Right forelimb (tissue), 1 donor: ENCODE data around the gene PRCD.
"Not testable (repeated sequence)": the region's sequence is repeated elsewhere in the genome, so short reads cannot be mapped to it uniquely, and the experiment has no call there.

Experiments
- DNase-seq: peaks from one replicate; pipeline ENCODE4 v3.0.0-alpha.2; 2018

The PRCD gene

GRCh38 chr17:76506408-76507345 is 33.2 kb upstream of the PRCD start:
- peak; percentile 93 for DNase-seq

GRCh38 chr17:76508472-76509063 is 31.3 kb upstream of the PRCD start:
- not testable (repeated sequence) for DNase-seq

GRCh38 chr17:76510831-76511244 is 29.0 kb upstream of the PRCD start:
- DNase-seq, result no peak

GRCh38 chr17:76511668-76512365 is 28.0 kb upstream of the PRCD start:
- DNase-seq, result no peak

GRCh38 chr17:76512366-76513305 is 27.2 kb upstream of the PRCD start:
- DNase-seq, result no peak

GRCh38 chr17:76513306-76513692 is 26.5 kb upstream of the PRCD start:
- DNase-seq, result no peak

- DNase-seq, result not testable (repeated sequence)
These were observed 25.5 kb upstream of the PRCD start for GRCh38 chr17:76514355-76514754.

GRCh38 chr17:76515274-76515949 is 24.4 kb upstream of the PRCD start:
- DNase-seq, result peak; percentile 69

GRCh38 chr17:76517638-76518038 is 22.2 kb upstream of the PRCD start:
- no peak for DNase-seq

- DNase-seq, result no peak
These were observed 20.5 kb upstream of the PRCD start for GRCh38 chr17:76519048-76519966.

- no peak for DNase-seq
These were observed 18.6 kb upstream of the PRCD start for GRCh38 chr17:76521262-76521661.

GRCh38 chr17:76521683-76522082 is 18.2 kb upstream of the PRCD start:
- DNase-seq, result not testable (repeated sequence)

GRCh38 chr17:76523084-76524037 is 16.5 kb upstream of the PRCD start:
- DNase-seq, result peak; percentile 83

- DNase-seq, result no peak
These were observed 15.0 kb upstream of the PRCD start for GRCh38 chr17:76524598-76525512.

- not testable (repeated sequence) for DNase-seq
These were observed 14.4 kb upstream of the PRCD start for GRCh38 chr17:76525513-76525833.

GRCh38 chr17:76527016-76527415 is 12.8 kb upstream of the PRCD start:
- DNase-seq, result not testable (repeated sequence)

GRCh38 chr17:76527430-76528111 is 12.3 kb upstream of the PRCD start:
- no peak for DNase-seq

- DNase-seq, result no peak
These were observed 11.7 kb upstream of the PRCD start for GRCh38 chr17:76528156-76528527.
